Measurements from ENCODE around the gene VAC14.
A peak's percentile ranks its signal among the peaks of the same experiment; 100 is the strongest.
"Not testable (repeated sequence)": the region's sequence is repeated elsewhere in the genome, so short reads cannot be mapped to it uniquely, and the experiment has no call there.

The VAC14 gene

GRCh38 chr16:70800781-70801480 lies at the start of gene VAC14:
Gene VAC14, minus strand, starts transcription at chr16:70801158. Its CDS starts 258 bp downstream, at chr16:70800900.
- DNase-seq (ENCODE audit: low read depth) = peak; percentile 86
- no peak for TF ChIP-seq CTCF (IDR thresholded peaks at IDR 0.05; ENCODE audit: low read length, missing control alignments)
- peak within 1 kb of the TSS; percentile 81 for H3K4me3 ChIP-seq (replicated peaks; ENCODE audit: low read depth, low read length)

- not testable (repeated sequence) for DNase-seq (ENCODE audit: low read depth); H3K4me3 ChIP-seq (replicated peaks; ENCODE audit: low read depth, low read length)
Observed at GRCh38 chr16:70823498-70824118, 22.6 kb upstream of the VAC14 start.

GRCh38 chr16:70822734-70823133 lies 21.8 kb upstream of the VAC14 start:
- not testable (repeated sequence) for DNase-seq (ENCODE audit: low read depth); H3K4me3 ChIP-seq (replicated peaks; ENCODE audit: low read depth, low read length)

GRCh38 chr16:70818088-70818487 lies 17.1 kb upstream of the VAC14 start:
- not testable (repeated sequence) for DNase-seq (ENCODE audit: low read depth); H3K4me3 ChIP-seq (replicated peaks; ENCODE audit: low read depth, low read length)

- no peak overlapping the region for H3K4me3 ChIP-seq (replicated peaks; ENCODE audit: low read depth, low read length)
- no peak for DNase-seq (ENCODE audit: low read depth)
- no peak for TF ChIP-seq CTCF (IDR thresholded peaks at IDR 0.05; ENCODE audit: low read length, missing control alignments)
Observed at GRCh38 chr16:70809392-70810060, 8.6 kb upstream of the VAC14 start.

GRCh38 chr16:70808371-70808770 lies 7.4 kb upstream of the VAC14 start:
- H3K4me3 ChIP-seq (replicated peaks; ENCODE audit: low read depth, low read length) = no peak overlapping the region
- TF ChIP-seq CTCF (IDR thresholded peaks at IDR 0.05; ENCODE audit: low read length, missing control alignments) = no peak
- no peak for DNase-seq (ENCODE audit: low read depth)

- H3K4me3 ChIP-seq (replicated peaks; ENCODE audit: low read depth, low read length) = no peak overlapping the region
- peak; percentile 76 for DNase-seq (ENCODE audit: low read depth)
- TF ChIP-seq CTCF (IDR thresholded peaks at IDR 0.05; ENCODE audit: low read length, missing control alignments) = no peak
Observed at GRCh38 chr16:70805787-70806186, 4.8 kb upstream of the VAC14 start.

- no peak for DNase-seq (ENCODE audit: low read depth)
- no peak for TF ChIP-seq CTCF (IDR thresholded peaks at IDR 0.05; ENCODE audit: low read length, missing control alignments)
- no peak overlapping the region for H3K4me3 ChIP-seq (replicated peaks; ENCODE audit: low read depth, low read length)
Observed at GRCh38 chr16:70805380-70805779, 4.4 kb upstream of the VAC14 start.

Data from fibroblast of pulmonary artery (primary cell).